Gastroesophageal sphincter (tissue), 3 donors: ENCODE data around the gene SMTN.

Source experiments
- CTCF ChIP-seq, 4 experiments: fragments of 200-600 bp in 2 of 4; fragments of 450-650 bp in 2 of 4; sonication (generic) in 1 of 4; IDR thresholded peaks; one replicate each; pipeline ENCODE4 v1.5.1; 2017 to 2019; ENCODE audit warnings: antibody characterized with exemption in 4 of 4, mild to moderate bottlenecking in 2 of 4, moderate library complexity in 2 of 4
- POLR2A ChIP-seq, 2 donors: fragments of 450-650 bp; IDR thresholded peaks; one replicate each; pipeline ENCODE4 v1.6.1; 2017; ENCODE audit warnings: antibody characterized with exemption in 2 of 2, mild to moderate bottlenecking in 2 of 2, moderate library complexity in 1 of 2
- POLR2AphosphoS5 ChIP-seq: sonication (generic); formaldehyde crosslinking; IDR thresholded peaks from one replicate; pipeline ENCODE4 v1.6.1; 2017; ENCODE audit warnings: antibody characterized with exemption

GRCh38 chr22:31099386-31099785, 18.3 kb downstream of the SMTN start:
- TF ChIP-seq POLR2A (IDR thresholded peaks at IDR 0.05) (no peak), CTCF (IDR thresholded peaks at IDR 0.05) (no peak), POLR2AphosphoS5 (peak; percentile 75)
